HepG2 (cell line): ENCODE data around the gene TMEM143. TPM values are rescaled to one million over a fixed set of nuclear protein-coding genes. Genes with fewer than 3 reads are reported as not detected.
A peak's percentile ranks its signal among the peaks of the same experiment; 100 is the strongest.

Source experiments
- ATM ChIP-seq: fragments of 450-650 bp; IDR thresholded peaks from 2 replicates; pipeline ENCODE4 v1.7.1; 2017; ENCODE audit warnings: mild to moderate bottlenecking, borderline replicate concordance
- DBP ChIP-seq: sonication (generic); formaldehyde crosslinking; IDR thresholded peaks from 2 replicates; pipeline ENCODE4 v1.4.0; 2020; ENCODE audit warnings: missing genetic modification reagents; ENCODE audit errors: not compliant biosample characterization
- GPBP1L1 ChIP-seq: sonication (generic); formaldehyde crosslinking; IDR thresholded peaks from 2 replicates; pipeline ENCODE4 v1.5.0; 2020; ENCODE audit warnings: mild to moderate bottlenecking, missing genetic modification reagents
- MAFK ChIP-seq, 2 experiments: IDR thresholded peaks in 1 of 2; conservative IDR thresholded peaks in 1 of 2; 2 replicates each; pipeline ENCODE4 v1.6.1; 2011; ENCODE audit warnings: improper control_type of control experiment in 2 of 2, low read length in 2 of 2
- MAX ChIP-seq: IDR thresholded peaks from 2 replicates; pipeline ENCODE4 v1.6.1; 2012; ENCODE audit warnings: inconsistent platforms
- MNT ChIP-seq: fragments of 450-650 bp; IDR thresholded peaks from 2 replicates; pipeline ENCODE4 v1.6.1; 2016
- NCOA5 ChIP-seq: sonication (generic); formaldehyde crosslinking; IDR thresholded peaks from 2 replicates; pipeline ENCODE4 v1.4.0; 2020; ENCODE audit warnings: missing genetic modification reagents
- RERE ChIP-seq: IDR thresholded peaks from 2 replicates; pipeline ENCODE4 v1.6.1; 2016; ENCODE audit warnings: low read depth, missing genetic modification reagents, missing compliant biosample characterization
- SIN3B ChIP-seq: fragments of 150-350 bp; IDR thresholded peaks from 2 replicates; pipeline ENCODE4 v1.6.1; 2014; ENCODE audit warnings: low read length
- SMYD3 ChIP-seq: sonication (generic); formaldehyde crosslinking; IDR thresholded peaks from 2 replicates; pipeline ENCODE4 v1.8.1; 2023; ENCODE audit warnings: mild to moderate bottlenecking, missing genetic modification reagents
- TBL1XR1 ChIP-seq: fragments of 150-350 bp; IDR thresholded peaks from 2 replicates; pipeline ENCODE4 v1.6.1; 2014; ENCODE audit warnings: borderline replicate concordance, low read length; ENCODE audit not compliant: partially characterized antibody
- TCF7L2 ChIP-seq: IDR thresholded peaks from 2 replicates; pipeline ENCODE4 v1.6.1; 2011; ENCODE audit warnings: mild to moderate bottlenecking, low read depth, low read length, moderate library complexity
- YY1 ChIP-seq: IDR thresholded peaks from 2 replicates; pipeline ENCODE4 v1.6.1; 2011; ENCODE audit warnings: low read length, low read depth, moderate library complexity, mild to moderate bottlenecking; ENCODE audit not compliant: insufficient read depth, insufficient replicate concordance
- ZNF224 ChIP-seq: sonication (generic); formaldehyde crosslinking; IDR thresholded peaks from 2 replicates; pipeline ENCODE4 v1.5.0; 2020; ENCODE audit warnings: mild to moderate bottlenecking, missing genetic modification reagents
- ZNF567 ChIP-seq: sonication (generic); formaldehyde crosslinking; IDR thresholded peaks from 2 replicates; pipeline ENCODE4 v1.8.1; 2023; ENCODE audit warnings: mild to moderate bottlenecking, missing genetic modification reagents, borderline replicate concordance
- ZNF879 ChIP-seq: sonication (generic); formaldehyde crosslinking; IDR thresholded peaks from 2 replicates; pipeline ENCODE4 v1.8.1; 2023; ENCODE audit warnings: missing genetic modification reagents
- ZSCAN21 ChIP-seq: sonication (generic); formaldehyde crosslinking; IDR thresholded peaks from 2 replicates; pipeline ENCODE4 v1.8.0; 2022; ENCODE audit warnings: mild to moderate bottlenecking, missing genetic modification reagents, moderate library complexity, borderline replicate concordance
- ZSCAN31 ChIP-seq: sonication (generic); formaldehyde crosslinking; IDR thresholded peaks from 2 replicates; pipeline ENCODE4 v1.5.0; 2020; ENCODE audit warnings: low read depth, mild to moderate bottlenecking, missing genetic modification reagents
- polyA plus RNA-seq, 8 experiments: library from polyadenylated mRNA; depleted of rRNA in 3 of 8; stranded (reverse) in 7 of 8; unstranded in 1 of 8; fragments of >200 nt; fragmentation: Illumina TruSeq in 4 of 8; extraction: Trizol in 4 of 8; gene quantifications; 2 replicates each; pipeline versions ENCODE4 v1.2.1 to v1.2.3, GENCODE V29; 2011 to 2016; ENCODE audit warnings: low read depth in 4 of 8, missing spikeins in 1 of 8, mixed read lengths in 1 of 8; ENCODE audit not compliant: insufficient read depth in 1 of 8
- total RNA-seq, 5 experiments: library from RNA; depleted of rRNA; stranded (reverse); fragments of >200 nt; fragmentation: Illumina TruSeq; extraction: Trizol; gene quantifications; 2 replicates each; pipeline ENCODE4 v1.2.3, GENCODE V29; 2016; ENCODE audit warnings: low read depth in 1 of 5

TMEM143 gene
- total and polyA plus RNA-seq, 2 of the 13 experiments (the other 11 are each of a cell fraction or from before 2014, with no cell fraction given), result 7.7 to 11.3 TPM

GRCh38 chr19:48400018-48400742 is 36.4 kb upstream of the TMEM143 start (continued):
- TF ChIP-seq YY1 (no peak), DBP (CRISPR knock-in tag) (no peak), SIN3B (no peak), SMYD3 (CRISPR knock-in tag) (no peak), MNT (no peak), RERE (CRISPR knock-in tag) (no peak), ZNF224 (CRISPR knock-in tag) (no peak), ZSCAN31 (CRISPR knock-in tag) (no peak), TCF7L2 (no peak), ZNF567 (CRISPR knock-in tag) (no peak), TBL1XR1 (no peak), GPBP1L1 (CRISPR knock-in tag) (no peak), ZNF879 (CRISPR knock-in tag) (no peak), MAX (0 out of 2 replicates have a peak, but pooled peaks have one; percentile 53), ZSCAN21 (no peak), NCOA5 (no peak), MAFK (conservative IDR thresholded peaks at IDR 0.05 in 1 of 2, IDR thresholded peaks at IDR 0.05 in 1 of 2; ENCODE audit: low read length in 2 of 2) (no peak), ATM (no peak)
